HG03039 (cell line): Measurements from ENCODE around the gene CELSR1.

Experiments
- ATAC-seq: cut with Tn5 transposase; IDR thresholded peaks from one replicate; pipeline ENCODE4 v1.9.1; 2021; ENCODE audit warnings: mild to moderate bottlenecking, moderate library complexity; ENCODE audit not compliant: unreplicated experiment

The CELSR1 gene

GRCh38 chr22:46356496-46357480 is 180.6 kb downstream of the CELSR1 start:
- ATAC-seq = no peak

GRCh38 chr22:46355996-46356471 is 181.4 kb downstream of the CELSR1 start:
- no peak for ATAC-seq

- no peak for ATAC-seq
Observed at GRCh38 chr22:46355369-46355995, 181.9 kb downstream of the CELSR1 start.

- no peak for ATAC-seq
Observed at GRCh38 chr22:46354993-46355305, 182.5 kb downstream of the CELSR1 start.

GRCh38 chr22:46354176-46354992 is 183.0 kb downstream of the CELSR1 start:
- no peak for ATAC-seq

GRCh38 chr22:46353483-46354105 is 183.8 kb downstream of the CELSR1 start:
- no peak for ATAC-seq

- no peak for ATAC-seq
Observed at GRCh38 chr22:46352691-46353386, 184.6 kb downstream of the CELSR1 start.

- ATAC-seq = no peak
Observed at GRCh38 chr22:46352276-46352675, 185.1 kb downstream of the CELSR1 start.

GRCh38 chr22:46351767-46352166 is 185.7 kb downstream of the CELSR1 start:
- no peak for ATAC-seq

- ATAC-seq = no peak
Observed at GRCh38 chr22:46351131-46351735, 186.2 kb downstream of the CELSR1 start.

- no peak for ATAC-seq
Observed at GRCh38 chr22:46350646-46351045, 186.8 kb downstream of the CELSR1 start.

- no peak for ATAC-seq
Observed at GRCh38 chr22:46350121-46350520, 187.3 kb downstream of the CELSR1 start.

GRCh38 chr22:46349681-46350080 is 187.7 kb downstream of the CELSR1 start:
- ATAC-seq = no peak

- no peak for ATAC-seq
Observed at GRCh38 chr22:46349238-46349637, 188.2 kb downstream of the CELSR1 start.

GRCh38 chr22:46348099-46348695 is 189.2 kb downstream of the CELSR1 start:
- ATAC-seq = no peak

GRCh38 chr22:46347646-46348045 is 189.8 kb downstream of the CELSR1 start:
- no peak for ATAC-seq

GRCh38 chr22:46346680-46347405 is 190.6 kb downstream of the CELSR1 start:
- ATAC-seq = no peak

GRCh38 chr22:46340676-46341075 is 196.7 kb downstream of the CELSR1 start:
- no peak for ATAC-seq

GRCh38 chr22:46339956-46340355 is 197.5 kb downstream of the CELSR1 start:
- ATAC-seq = no peak
